HG03378 (cell line): Measurements from ENCODE around the gene DRAP1.
A peak's percentile ranks its signal among the peaks of the same experiment; 100 is the strongest.
"Not testable (repeated sequence)": the region's sequence is repeated elsewhere in the genome, so short reads cannot be mapped to it uniquely, and the experiment has no call there.

Experiments used
- ATAC-seq: cut with Tn5 transposase; IDR thresholded peaks from one replicate; pipeline ENCODE4 v1.9.1; 2021; ENCODE audit warnings: mild to moderate bottlenecking, moderate library complexity; ENCODE audit not compliant: unreplicated experiment

Gene DRAP1

GRCh38 chr11:65927904-65928397 lies 8.7 kb downstream of the DRAP1 start:
- peak; percentile 58 for ATAC-seq

- ATAC-seq = no peak
These were observed 9.4 kb downstream of the DRAP1 start for GRCh38 chr11:65928667-65929066.

GRCh38 chr11:65931773-65932557 lies 12.7 kb downstream of the DRAP1 start:
- no peak for ATAC-seq

DNA sequence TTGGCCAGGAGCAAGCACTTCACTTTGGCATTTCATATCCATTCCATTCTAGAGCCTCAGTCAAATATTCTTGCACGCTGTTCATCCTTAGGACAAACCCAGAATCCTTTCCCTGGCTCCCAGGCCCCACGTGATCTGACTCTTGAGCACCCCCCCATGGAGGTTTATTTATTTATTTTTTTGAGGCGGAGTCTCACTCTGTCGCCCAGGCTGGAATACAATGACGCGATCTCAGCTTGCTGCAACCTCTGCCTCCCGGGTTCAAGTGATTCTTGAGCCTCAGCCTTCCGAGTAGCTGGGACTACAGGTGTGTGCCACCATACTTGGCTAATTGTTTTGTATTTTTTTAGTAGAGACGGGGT lies 13.3 kb downstream of the DRAP1 start:
- no peak for ATAC-seq

- no peak for ATAC-seq
These were observed 14.8 kb downstream of the DRAP1 start for GRCh38 chr11:65934014-65934413.

DNA sequence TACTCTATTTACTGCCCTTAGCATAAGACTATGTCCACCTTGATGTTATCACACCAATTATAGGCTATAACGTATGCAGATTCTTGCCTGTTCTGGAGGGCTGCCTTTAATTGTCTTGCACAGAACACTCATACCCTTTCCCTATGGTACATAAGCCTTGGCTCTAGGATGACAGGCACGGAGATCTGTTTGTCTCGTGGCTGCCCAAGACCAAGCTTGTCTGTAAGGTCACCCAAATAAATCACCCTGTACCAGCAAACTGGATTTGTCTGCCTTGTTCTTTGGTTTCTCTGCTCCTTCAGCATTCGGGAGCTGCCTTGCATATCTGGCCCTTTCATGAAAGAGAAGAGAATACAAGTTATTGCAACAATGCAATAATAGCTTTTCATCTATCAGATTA lies 18.5 kb downstream of the DRAP1 start:
- no peak for ATAC-seq

- ATAC-seq = no peak
These were observed 22.6 kb downstream of the DRAP1 start for GRCh38 chr11:65941720-65942310.

GRCh38 chr11:65942531-65942930 lies 23.3 kb downstream of the DRAP1 start:
- no peak for ATAC-seq

GRCh38 chr11:65944191-65944590 lies 25.0 kb downstream of the DRAP1 start:
- no peak for ATAC-seq

DNA sequence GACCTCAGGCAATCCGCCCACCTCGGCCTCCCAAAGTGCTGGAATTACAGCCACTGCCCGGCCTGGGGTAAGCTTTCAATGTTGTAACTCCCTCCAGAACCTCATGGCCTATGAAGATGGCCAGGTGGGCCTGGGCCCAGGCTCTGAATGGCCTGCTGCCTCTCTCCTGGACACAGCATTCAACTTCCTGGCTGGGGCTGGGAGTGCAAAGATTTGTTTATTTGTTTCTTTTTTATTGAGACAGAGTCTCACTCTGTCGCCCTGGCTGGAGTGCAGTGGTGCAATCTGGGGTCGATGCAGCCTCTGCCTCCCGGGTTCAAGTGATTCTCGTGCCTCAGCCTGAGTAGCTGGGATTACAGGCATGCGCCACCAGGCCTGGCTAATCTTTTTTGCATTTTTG lies 25.5 kb downstream of the DRAP1 start:
- ATAC-seq = no peak

DNA sequence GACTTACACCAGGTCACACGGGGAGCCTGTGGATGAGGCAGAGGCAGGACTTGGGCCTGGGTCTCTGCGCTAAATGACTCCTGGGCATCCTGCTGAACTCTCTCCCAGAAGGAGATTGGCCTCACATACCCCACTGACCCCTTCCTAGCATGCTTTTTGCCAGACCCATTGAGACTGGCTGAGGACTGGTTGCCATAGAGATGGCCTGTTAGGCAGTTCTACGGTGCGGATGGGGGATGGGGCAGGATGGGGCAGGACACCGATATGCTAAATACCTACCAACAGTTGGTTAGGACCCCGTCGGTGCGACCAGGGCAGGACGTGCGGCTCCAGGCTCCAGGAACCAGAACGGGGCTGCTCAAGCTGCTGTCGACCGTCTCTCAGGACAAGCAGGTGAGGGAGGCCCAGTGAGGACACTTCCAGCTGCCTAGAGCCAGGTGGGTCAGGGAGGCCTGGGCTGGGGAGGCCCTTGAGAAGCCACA lies 26.2 kb downstream of the DRAP1 start, which contains the start of gene TSGA10IP:
TSGA10IP (plus strand) TSS at position 51 of the 482 bp plus-strand sequence; CDS start at position 247, 196 bp downstream.
- ATAC-seq = no peak

DNA sequence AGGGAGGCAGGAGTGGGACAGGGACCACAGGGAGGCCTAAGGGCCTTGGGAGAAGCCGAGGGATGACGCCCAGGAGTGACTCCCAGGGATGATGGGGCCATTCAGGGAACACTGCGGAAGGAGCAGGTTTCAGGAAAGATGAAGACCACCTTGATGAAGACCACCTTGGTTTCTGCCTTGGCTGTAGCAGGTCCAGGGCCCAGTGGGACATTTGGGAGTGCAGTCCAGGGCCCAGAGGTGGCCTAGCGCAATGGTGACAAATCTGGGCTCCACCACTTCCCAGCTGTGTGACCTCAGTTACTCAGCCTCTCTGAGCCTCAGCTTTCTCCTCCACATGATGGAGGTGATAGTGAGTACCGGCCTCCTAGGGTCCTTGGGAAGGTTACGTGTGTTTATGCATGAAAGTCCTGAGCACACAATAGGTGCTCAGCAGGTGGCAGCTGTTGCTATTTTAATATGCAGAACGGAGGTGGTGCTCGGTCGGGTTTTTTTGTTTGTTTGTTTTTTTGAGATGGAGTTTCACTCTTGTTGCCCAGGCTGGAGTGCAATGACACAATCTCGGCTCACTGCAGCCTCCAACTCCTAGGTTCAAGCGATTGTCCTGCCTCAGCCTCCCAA lies 26.8 kb downstream of the DRAP1 start:
- ATAC-seq = no peak

DNA sequence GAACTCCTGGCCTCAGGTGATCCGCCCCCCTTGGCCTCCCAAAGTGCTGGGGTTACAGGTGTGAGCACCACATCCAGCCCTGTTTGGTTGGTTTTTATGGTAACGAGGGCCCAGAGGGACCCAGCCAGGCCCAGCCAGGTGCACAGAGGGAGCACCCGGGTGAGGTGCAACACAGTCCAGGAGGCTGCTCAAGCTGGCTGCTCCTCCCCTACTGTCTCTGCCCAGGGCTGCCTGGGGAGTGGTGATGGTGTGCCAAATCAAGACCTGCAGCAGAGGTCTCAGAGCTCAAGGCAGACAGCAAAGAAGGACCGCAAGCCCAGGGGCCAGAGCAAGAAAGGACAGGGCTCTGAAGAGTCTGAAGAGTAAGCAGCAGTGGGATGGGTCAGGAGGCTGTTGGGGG lies 27.4 kb downstream of the DRAP1 start:
- no peak for ATAC-seq

- no peak for ATAC-seq
These were observed 27.9 kb downstream of the DRAP1 start for GRCh38 chr11:65947133-65947532.

- no peak for ATAC-seq
These were observed 28.4 kb downstream of the DRAP1 start for GRCh38 chr11:65947603-65948125.

DNA sequence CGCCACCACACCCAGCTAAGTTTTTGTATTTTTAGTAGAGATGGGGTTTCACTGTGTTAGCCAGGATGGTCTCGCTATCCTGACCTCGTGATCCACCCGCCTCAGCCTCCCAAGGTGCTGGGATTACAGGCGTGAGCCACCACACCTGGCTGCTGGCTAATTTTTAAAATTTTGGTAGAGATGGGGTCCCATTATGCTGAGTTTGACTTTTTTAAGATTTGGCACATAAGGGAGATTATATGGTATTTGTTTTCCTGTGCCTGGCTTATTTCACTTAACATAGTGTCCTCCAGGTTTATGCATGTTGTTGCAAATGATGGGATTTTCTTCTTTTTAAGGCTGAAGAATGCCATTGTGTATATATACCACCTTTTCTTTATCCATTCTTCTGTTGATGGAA lies 31.5 kb downstream of the DRAP1 start:
- not testable (repeated sequence) for ATAC-seq

- ATAC-seq = not testable (repeated sequence)
These were observed 32.4 kb downstream of the DRAP1 start for GRCh38 chr11:65951641-65952040.

DNA sequence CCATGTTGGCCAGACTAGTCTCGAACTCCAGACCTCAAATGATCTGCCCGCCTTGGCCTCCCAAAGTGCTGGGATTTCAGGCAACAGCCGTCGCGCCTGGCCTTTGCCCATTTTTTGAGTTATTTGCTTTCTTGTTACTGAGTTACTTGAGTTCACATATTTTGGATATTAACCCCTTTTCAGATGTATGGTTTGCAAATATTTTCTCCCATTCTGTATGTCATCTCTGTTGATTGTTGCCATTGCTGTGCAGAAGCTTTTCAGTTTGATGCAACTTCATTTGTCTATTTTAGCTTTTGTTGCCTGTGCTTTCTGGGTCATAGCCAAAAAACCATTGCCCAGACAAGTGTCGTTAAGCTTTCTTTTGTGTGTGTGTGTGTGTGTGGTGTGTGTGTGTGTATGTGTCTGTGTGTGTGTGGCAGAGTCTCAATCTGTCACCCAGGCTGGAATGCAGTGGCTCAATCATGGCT lies 32.9 kb downstream of the DRAP1 start:
- no peak for ATAC-seq

DNA sequence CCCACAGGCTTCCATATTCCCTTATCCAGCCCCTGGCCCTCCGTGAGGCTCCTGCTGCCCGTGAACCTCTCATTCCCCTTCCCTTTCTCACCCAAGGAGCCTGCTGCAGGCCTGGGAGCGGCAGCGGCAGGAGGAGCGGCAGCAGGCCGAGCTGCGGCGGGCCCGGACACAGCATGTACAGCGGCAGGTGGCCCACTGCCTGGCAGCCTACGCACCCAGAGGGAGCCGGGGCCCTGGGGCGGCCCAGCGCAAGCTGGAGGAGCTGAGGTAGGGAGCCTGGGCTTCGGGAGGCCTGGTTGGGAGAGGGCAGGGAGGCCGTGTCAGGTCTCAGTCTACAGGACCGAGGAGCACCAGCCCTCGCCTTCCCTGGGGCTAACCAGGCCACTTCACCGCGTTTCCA lies 34.2 kb downstream of the DRAP1 start:
- ATAC-seq = no peak

GRCh38 chr11:65954771-65955170 lies 35.5 kb downstream of the DRAP1 start:
- no peak for ATAC-seq

DNA sequence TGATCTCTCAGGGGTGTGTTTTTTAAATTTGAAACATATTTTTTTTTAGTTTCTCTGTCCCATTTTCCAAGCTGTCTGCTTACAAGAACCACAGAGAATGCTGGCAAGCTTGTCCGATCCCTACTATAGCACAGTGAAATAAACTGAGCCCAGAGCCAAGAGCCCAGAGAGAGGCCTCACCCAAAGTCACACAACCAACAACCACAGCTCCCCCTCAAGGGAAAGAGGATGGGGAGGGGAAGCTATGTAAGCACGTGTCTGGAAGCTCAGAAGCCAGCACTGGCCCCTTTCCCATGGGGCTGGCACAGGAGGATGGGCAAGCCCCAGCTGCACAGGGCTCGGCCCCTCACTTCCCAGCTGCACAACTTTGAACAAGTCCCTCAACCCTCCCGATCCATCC lies 39.1 kb downstream of the DRAP1 start:
- no peak for ATAC-seq
